HUES48 (cell line): ENCODE results near the gene FOXO1.

ENCODE experiments used
- H3K27ac ChIP-seq: one replicate; pipeline ENCODE4 v1.7.0; 2013; ENCODE audit warnings: low read depth, low read length, inconsistent platforms
- H3K27me3 ChIP-seq: 2 replicates; pipeline ENCODE4 v1.6.1; 2013; ENCODE audit warnings: mild to moderate bottlenecking, low read length; ENCODE audit not compliant: control insufficient read depth, insufficient read depth
- H3K36me3 ChIP-seq: 2 replicates; pipeline ENCODE4 v1.6.1; 2013; ENCODE audit warnings: low read length; ENCODE audit not compliant: control insufficient read depth, insufficient read depth
- H3K4me1 ChIP-seq: 2 replicates; pipeline ENCODE4 v1.6.1; 2013; ENCODE audit warnings: mild to moderate bottlenecking, low read length; ENCODE audit not compliant: control insufficient read depth, insufficient read depth
- H3K4me3 ChIP-seq: 2 replicates; pipeline ENCODE4 v1.5.1; 2013; ENCODE audit warnings: mild to moderate bottlenecking, low read depth, low read length
- H3K9ac ChIP-seq: 2 replicates; pipeline ENCODE4 v1.6.1; 2013; ENCODE audit warnings: mild to moderate bottlenecking, low read depth, low read length, moderate library complexity
- H3K9me3 ChIP-seq: 2 replicates; pipeline ENCODE4 v1.6.1; 2013; ENCODE audit warnings: low read length; ENCODE audit not compliant: control insufficient read depth, insufficient read depth

Gene FOXO1

GRCh38 chr13:40563350-40564125 lies 102.9 kb downstream of the FOXO1 start:
- Histone ChIP-seq H3K9ac (no peak overlapping the region), H3K27ac (no peak overlapping the region), H3K4me1 (peaks cover 41% of the 10 kb centered on the region)

GRCh38 chr13:40562975-40563349 lies 103.5 kb downstream of the FOXO1 start:
- Histone ChIP-seq H3K27me3 (no peaks in the 10 kb centered on the region), H3K4me1 (peaks cover 36% of the 10 kb centered on the region), H3K27ac (no peak overlapping the region)

More at GRCh38 chr13:40563350-40564125, 102.9 kb downstream of the FOXO1 start:
- no peak overlapping the region for H3K4me3 ChIP-seq
- H3K9me3 ChIP-seq: no peaks in the 10 kb centered on the region
- peaks cover 23% of the 10 kb centered on the region for H3K36me3 ChIP-seq
- no peaks in the 10 kb centered on the region for H3K27me3 ChIP-seq

GRCh38 chr13:40559915-40560314 lies 106.5 kb downstream of the FOXO1 start:
- H3K27me3 ChIP-seq: no peaks in the 10 kb centered on the region
- H3K9me3 ChIP-seq: no peaks in the 10 kb centered on the region
- H3K9ac ChIP-seq: no peak overlapping the region
- H3K27ac ChIP-seq: no peak overlapping the region
- peaks cover 18% of the 10 kb centered on the region for H3K4me1 ChIP-seq
- peaks cover 37% of the 10 kb centered on the region for H3K36me3 ChIP-seq
- no peak overlapping the region for H3K4me3 ChIP-seq

More at GRCh38 chr13:40562975-40563349, 103.5 kb downstream of the FOXO1 start:
- H3K9me3 ChIP-seq: no peaks in the 10 kb centered on the region
- H3K4me3 ChIP-seq: no peak overlapping the region
- peaks cover 28% of the 10 kb centered on the region for H3K36me3 ChIP-seq
- no peak overlapping the region for H3K9ac ChIP-seq

- Histone ChIP-seq H3K27ac (no peak overlapping the region), H3K27me3 (no peaks in the 10 kb centered on the region), H3K4me1 (peaks cover 6% of the 10 kb centered on the region), H3K9ac (no peak overlapping the region), H3K9me3 (no peaks in the 10 kb centered on the region), H3K36me3 (peaks cover 37% of the 10 kb centered on the region), H3K4me3 (no peak overlapping the region)
Measured at GRCh38 chr13:40558656-40559055, 107.8 kb downstream of the FOXO1 start.

DNA sequence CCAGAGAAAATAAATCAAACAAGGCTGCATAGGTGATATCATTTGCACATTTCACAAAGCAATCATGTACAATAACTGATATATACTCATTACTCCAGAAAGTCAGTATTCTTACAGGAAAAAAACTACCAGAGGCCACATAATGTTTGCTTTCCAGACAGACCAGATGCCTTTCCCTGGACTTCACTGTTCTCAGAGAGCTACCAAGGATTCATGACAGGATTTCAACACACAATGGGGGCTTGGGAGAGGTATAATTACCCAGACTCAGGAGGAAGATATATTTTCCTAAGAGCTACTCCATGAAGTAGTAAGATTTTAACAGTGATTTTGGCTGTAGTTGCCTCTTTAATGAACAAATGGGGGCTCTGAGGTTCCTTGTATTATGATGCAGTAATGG lies 110.0 kb downstream of the FOXO1 start:
- H3K27ac ChIP-seq: no peak overlapping the region
- H3K36me3 ChIP-seq: peaks cover 37% of the 10 kb centered on the region
- H3K9ac ChIP-seq: no peak overlapping the region
- H3K27me3 ChIP-seq: no peaks in the 10 kb centered on the region
- peaks cover 7% of the 10 kb centered on the region; the same call in 1 of the 2 replicates for H3K4me1 ChIP-seq
- no peaks in the 10 kb centered on the region for H3K9me3 ChIP-seq
- H3K4me3 ChIP-seq: no peak overlapping the region

DNA sequence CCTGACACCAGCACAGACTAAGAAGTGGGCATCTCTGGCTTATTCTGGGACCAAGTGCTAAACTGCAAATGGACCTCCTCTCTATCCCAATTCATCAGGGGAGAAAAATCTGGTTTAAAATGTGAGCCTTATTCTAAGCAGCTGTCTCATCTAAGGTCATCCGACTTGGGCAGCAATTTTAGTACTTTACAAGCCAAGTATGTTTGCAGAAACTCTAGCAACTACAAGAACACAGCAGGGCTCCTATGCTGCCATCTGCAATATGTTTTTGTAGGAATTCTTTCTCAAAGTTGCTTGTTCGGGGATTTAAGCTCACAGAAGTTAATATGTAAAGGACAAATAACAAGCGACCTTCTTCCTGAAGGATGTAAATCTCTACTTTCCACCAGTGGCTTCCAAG lies 113.1 kb downstream of the FOXO1 start:
- H3K27me3 ChIP-seq: no peaks in the 10 kb centered on the region
- H3K4me1 ChIP-seq: peaks cover 7% of the 10 kb centered on the region; the same call in 1 of the 2 replicates
- peaks cover 12% of the 10 kb centered on the region; the same call in 1 of the 2 replicates for H3K36me3 ChIP-seq
- H3K9ac ChIP-seq: no peak overlapping the region
- no peak overlapping the region for H3K4me3 ChIP-seq
- no peak overlapping the region for H3K27ac ChIP-seq
- no peaks in the 10 kb centered on the region for H3K9me3 ChIP-seq

DNA sequence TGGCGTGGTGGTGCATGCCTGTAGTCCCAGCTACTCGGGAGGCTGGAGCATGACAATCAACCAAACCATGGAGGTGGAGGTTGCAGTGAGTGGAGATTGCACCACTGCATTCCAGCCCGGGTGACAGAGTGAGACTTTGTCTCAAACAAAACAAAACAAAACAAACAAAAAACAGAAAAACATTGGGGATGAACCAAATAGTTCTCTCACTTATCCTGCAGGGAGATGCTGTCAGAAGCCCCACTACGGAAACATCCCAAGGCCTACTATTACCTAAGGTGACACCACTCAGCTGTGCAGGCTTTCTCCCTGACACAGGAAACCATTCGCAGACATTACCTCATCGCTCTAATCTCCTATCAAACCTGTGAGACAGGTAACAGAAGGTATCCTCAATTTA lies 113.5 kb downstream of the FOXO1 start:
- Histone ChIP-seq H3K27me3 (no peaks in the 10 kb centered on the region), H3K9me3 (no peaks in the 10 kb centered on the region), H3K4me1 (peaks cover 9% of the 10 kb centered on the region), H3K36me3 (peaks cover 8% of the 10 kb centered on the region; the same call in 1 of the 2 replicates), H3K27ac (no peak overlapping the region), H3K9ac (no peak overlapping the region), H3K4me3 (no peak overlapping the region)

DNA sequence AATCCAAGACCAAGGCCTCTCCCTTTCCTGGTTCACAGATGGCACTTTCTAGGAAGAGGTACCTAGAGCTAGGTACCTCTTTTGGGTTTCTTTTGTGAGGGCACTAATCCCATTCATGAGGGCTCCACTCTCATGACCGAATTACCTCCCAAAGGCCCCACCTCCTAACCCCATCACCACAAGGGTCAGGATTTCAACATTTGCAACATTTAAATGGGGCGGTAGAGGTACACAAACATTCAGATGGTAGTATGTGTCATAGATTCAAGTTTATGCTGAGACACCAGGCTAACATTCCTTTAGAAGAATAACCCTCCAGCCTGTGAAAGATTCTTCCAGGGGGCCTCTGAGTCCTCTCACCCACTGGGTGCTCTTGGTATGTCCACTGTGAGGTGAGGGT lies 116.3 kb downstream of the FOXO1 start:
- H3K4me1 ChIP-seq: peaks cover 24% of the 10 kb centered on the region
- no peaks in the 10 kb centered on the region for H3K36me3 ChIP-seq
- no peak overlapping the region for H3K4me3 ChIP-seq
- no peaks in the 10 kb centered on the region for H3K27me3 ChIP-seq
- no peak overlapping the region for H3K9ac ChIP-seq
- H3K27ac ChIP-seq: no peak overlapping the region
- no peaks in the 10 kb centered on the region for H3K9me3 ChIP-seq

GRCh38 chr13:40549500-40550094 lies 116.8 kb downstream of the FOXO1 start:
- Histone ChIP-seq H3K27me3 (no peaks in the 10 kb centered on the region), H3K36me3 (no peaks in the 10 kb centered on the region), H3K9me3 (no peaks in the 10 kb centered on the region), H3K9ac (no peak overlapping the region), H3K4me3 (no peak overlapping the region), H3K27ac (no peak overlapping the region), H3K4me1 (peaks cover 24% of the 10 kb centered on the region)

GRCh38 chr13:40547591-40548315 lies 118.7 kb downstream of the FOXO1 start:
- H3K27ac ChIP-seq: no peak overlapping the region
- peaks cover 20% of the 10 kb centered on the region; the same call in 1 of the 2 replicates for H3K4me1 ChIP-seq

DNA sequence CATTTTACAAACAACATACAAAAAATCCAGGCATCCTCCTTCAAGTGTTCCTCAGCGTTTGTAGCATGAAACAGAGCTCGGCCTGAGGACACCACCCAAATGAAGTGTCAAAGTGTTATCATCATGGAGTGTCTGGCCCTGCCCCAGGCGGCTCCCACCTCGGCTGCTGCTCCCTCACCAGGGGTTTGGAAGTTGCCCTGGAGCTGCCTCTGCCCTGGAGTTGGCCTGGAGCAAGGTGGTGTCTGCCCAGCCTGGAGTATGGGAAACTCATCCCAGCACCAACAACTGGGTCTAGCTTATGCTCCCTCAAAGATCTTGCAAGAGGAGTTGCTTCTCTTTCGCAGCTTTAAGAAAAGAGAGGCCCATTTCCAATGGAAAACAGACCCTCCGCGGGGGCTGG lies 120.4 kb downstream of the FOXO1 start:
- no peaks in the 10 kb centered on the region for H3K9me3 ChIP-seq
- H3K27me3 ChIP-seq: no peaks in the 10 kb centered on the region
- H3K27ac ChIP-seq: no peak overlapping the region
- H3K9ac ChIP-seq: no peak overlapping the region
- H3K36me3 ChIP-seq: no peaks in the 10 kb centered on the region
- H3K4me3 ChIP-seq: no peak overlapping the region
- H3K4me1 ChIP-seq: peaks cover 17% of the 10 kb centered on the region; the same call in 1 of the 2 replicates

More at GRCh38 chr13:40547591-40548315, 118.7 kb downstream of the FOXO1 start:
- Histone ChIP-seq H3K9ac (no peak overlapping the region), H3K27me3 (no peaks in the 10 kb centered on the region), H3K4me3 (no peak overlapping the region), H3K36me3 (no peaks in the 10 kb centered on the region), H3K9me3 (no peaks in the 10 kb centered on the region)
